H9 (cell line): Measurements from ENCODE around the gene RASGRF2. TPM values are rescaled to one million over a fixed set of nuclear protein-coding genes. Genes with fewer than 3 reads are reported as not detected.

ENCODE experiments used
- DNase-seq: peaks from one replicate; pipeline ENCODE4 v3.0.0-alpha.2; 2017
- H2AFZ ChIP-seq: one replicate; pipeline ENCODE4 v1.6.1; 2013; ENCODE audit warnings: mild to moderate bottlenecking, low read length, control low read depth, moderate library complexity
- H2AK5ac ChIP-seq: 2 replicates; pipeline ENCODE4 v1.6.1; 2013; ENCODE audit warnings: low read length, control low read depth, mixed read lengths; ENCODE audit not compliant: insufficient read length
- H2BK120ac ChIP-seq: one replicate; pipeline ENCODE4 v1.6.1; 2013; ENCODE audit warnings: low read depth, mild to moderate bottlenecking, low read length, control low read depth, inconsistent platforms; ENCODE audit not compliant: poor library complexity, severe bottlenecking
- H2BK12ac ChIP-seq: 2 replicates; pipeline ENCODE4 v1.6.1; 2013; ENCODE audit warnings: low read length, control low read depth, mixed read lengths, low read depth; ENCODE audit not compliant: insufficient read length
- H2BK15ac ChIP-seq: 2 replicates; pipeline ENCODE4 v1.6.1; 2013; ENCODE audit warnings: low read depth, low read length, control low read depth
- H2BK20ac ChIP-seq: one replicate; pipeline ENCODE4 v1.6.1; 2013; ENCODE audit warnings: low read depth, mild to moderate bottlenecking, low read length, control low read depth, inconsistent platforms; ENCODE audit not compliant: poor library complexity, severe bottlenecking
- H2BK5ac ChIP-seq: 2 replicates; pipeline ENCODE4 v1.6.1; 2013; ENCODE audit warnings: low read length, control low read depth, mixed read lengths; ENCODE audit not compliant: insufficient read length
- H3K14ac ChIP-seq: 2 replicates; pipeline ENCODE4 v1.6.1; 2013; ENCODE audit warnings: low read length, control low read depth; ENCODE audit not compliant: insufficient read depth
- H3K18ac ChIP-seq: 2 replicates; pipeline ENCODE4 v1.6.1; 2013; ENCODE audit warnings: low read depth, mild to moderate bottlenecking, mixed read lengths, low read length, control low read depth; ENCODE audit not compliant: insufficient read length
- H3K23ac ChIP-seq: 2 replicates; pipeline ENCODE4 v1.6.1; 2013; ENCODE audit warnings: low read length, control low read depth, mixed read lengths, low read depth; ENCODE audit not compliant: insufficient read length
- H3K23me2 ChIP-seq: 2 replicates; pipeline ENCODE4 v1.6.1; 2013; ENCODE audit warnings: low read depth, mild to moderate bottlenecking, mixed read lengths, low read length, control low read depth; ENCODE audit not compliant: insufficient read length, poor library complexity, severe bottlenecking
- H3K27ac ChIP-seq: 2 replicates; pipeline ENCODE4 v1.5.1; 2013; ENCODE audit warnings: low read length, control low read depth, mixed read lengths, low read depth; ENCODE audit not compliant: insufficient read length
- H3K27me3 ChIP-seq: 2 replicates; pipeline ENCODE4 v1.6.1; 2013; ENCODE audit warnings: low read length, control low read depth, inconsistent platforms; ENCODE audit not compliant: insufficient read depth
- H3K4ac ChIP-seq: 2 replicates; pipeline ENCODE4 v1.6.1; 2013; ENCODE audit warnings: low read depth, mild to moderate bottlenecking, control low read depth, inconsistent platforms, low read length, moderate library complexity
- H3K4me1 ChIP-seq: 2 replicates; pipeline ENCODE4 v1.6.1; 2013; ENCODE audit warnings: low read length, control low read depth, inconsistent platforms; ENCODE audit not compliant: insufficient read depth
- H3K4me2 ChIP-seq: 2 replicates; pipeline ENCODE4 v1.6.1; 2013; ENCODE audit warnings: low read length, control low read depth, mixed read lengths; ENCODE audit not compliant: insufficient read length, insufficient read depth
- H3K56ac ChIP-seq: 2 replicates; pipeline ENCODE4 v1.6.1; 2013; ENCODE audit warnings: low read depth, mild to moderate bottlenecking, mixed read lengths, low read length, control low read depth; ENCODE audit not compliant: insufficient read length
- H3K79me1 ChIP-seq: 2 replicates; pipeline ENCODE4 v1.6.1; 2013; ENCODE audit warnings: low read depth, mild to moderate bottlenecking, moderate library complexity, low read length, control low read depth, inconsistent platforms; ENCODE audit not compliant: insufficient read depth, poor library complexity, severe bottlenecking
- H3K79me2 ChIP-seq: 2 replicates; pipeline ENCODE4 v1.6.1; 2013; ENCODE audit warnings: low read length, control low read depth, inconsistent platforms; ENCODE audit not compliant: insufficient read depth
- H3K9ac ChIP-seq: 2 replicates; pipeline ENCODE4 v1.6.1; 2013; ENCODE audit warnings: low read length, control low read depth, mixed read lengths; ENCODE audit not compliant: insufficient read length; ENCODE audit errors: extremely low read depth
- H3K9me3 ChIP-seq: one replicate; pipeline ENCODE4 v1.6.1; 2013; ENCODE audit warnings: low read depth, low read length, inconsistent platforms; ENCODE audit not compliant: control insufficient read depth
- H3T11ph ChIP-seq: one replicate; pipeline ENCODE4 v1.6.1; 2013; ENCODE audit warnings: mild to moderate bottlenecking, low read length, control low read depth, inconsistent platforms
- H4K20me1 ChIP-seq: one replicate; pipeline ENCODE4 v1.6.1; 2013; ENCODE audit not compliant: control insufficient read depth, insufficient read length, insufficient read depth
- H4K5ac ChIP-seq: 2 replicates; pipeline ENCODE4 v1.6.1; 2013; ENCODE audit warnings: low read depth, mild to moderate bottlenecking, mixed read lengths, low read length, control low read depth; ENCODE audit not compliant: insufficient read length
- H4K8ac ChIP-seq: replicated peaks from 2 replicates; pipeline ENCODE4 v1.6.1; 2013; ENCODE audit warnings: low read length, control low read depth, mixed read lengths, low read depth; ENCODE audit not compliant: insufficient read length
- H4K91ac ChIP-seq: 2 replicates; pipeline ENCODE4 v1.6.1; 2013; ENCODE audit warnings: low read depth, mild to moderate bottlenecking, moderate library complexity, mixed read lengths, low read length, control low read depth; ENCODE audit not compliant: insufficient read length
- H3K27ac Mint-ChIP-seq, 3 experiments: 2 replicates in 2 of 3; 3 replicates in 1 of 3; pipeline ENCODE4 v1.8.0; 2020 to 2021; ENCODE audit warnings: mixed read lengths in 3 of 3, mild to moderate bottlenecking in 1 of 3, moderate library complexity in 1 of 3
- H3K27me3 Mint-ChIP-seq: 2 replicates; pipeline ENCODE4 v1.8.0; 2021; ENCODE audit warnings: low read depth, mild to moderate bottlenecking, moderate library complexity, mixed read lengths
- H3K36me3 Mint-ChIP-seq, 3 experiments: 2 replicates in 2 of 3; 3 replicates in 1 of 3; pipeline ENCODE4 v1.8.0; 2020 to 2021; ENCODE audit warnings: low read depth in 3 of 3, mixed read lengths in 3 of 3; ENCODE audit not compliant: insufficient read depth in 1 of 3
- H3K4me1 Mint-ChIP-seq, 2 experiments: 2 replicates each; pipeline ENCODE4 v1.8.0; 2020; ENCODE audit warnings: mixed read lengths in 2 of 2
- H3K4me3 Mint-ChIP-seq, 2 experiments: 2 replicates in 1 of 2; 3 replicates in 1 of 2; pipeline ENCODE4 v1.8.0; 2020 to 2021; ENCODE audit warnings: mild to moderate bottlenecking in 2 of 2, mixed read lengths in 2 of 2, moderate library complexity in 1 of 2
- H3K9me3 Mint-ChIP-seq, 2 experiments: 2 replicates in 1 of 2; 3 replicates in 1 of 2; pipeline ENCODE4 v1.8.0; 2020; ENCODE audit warnings: mild to moderate bottlenecking in 2 of 2, mixed read lengths in 2 of 2, moderate library complexity in 1 of 2
- WGBS: extraction: QIAGEN DNeasy Blood & Tissue Kit; methylation state at CpG from one replicate; pipeline ENCODE4 v1.1.7; 2013; ENCODE audit warnings: missing lambda C conversion rate, low lambda C conversion rate, mixed read lengths; ENCODE audit not compliant: insufficient read length; ENCODE audit errors: extremely low coverage; 5-methylcytosine and 5-hydroxymethylcytosine counted together
- total RNA-seq: library from RNA; stranded (reverse); gene quantifications from 2 replicates; pipeline ENCODE4 v1.2.1, GENCODE V29; 2021
- TF ChIP-seq, protein P1 (sequence below): fragments of 200-600 bp; sonication (generic); conservative IDR thresholded peaks from 3 replicates; pipeline ENCODE4 v1.8.0; 2021; ENCODE audit warnings: antibody characterized with exemption, mild to moderate bottlenecking

RASGRF2 gene
- total RNA-seq, 1 experiment from 2014 or later = 13.5 TPM

DNA sequence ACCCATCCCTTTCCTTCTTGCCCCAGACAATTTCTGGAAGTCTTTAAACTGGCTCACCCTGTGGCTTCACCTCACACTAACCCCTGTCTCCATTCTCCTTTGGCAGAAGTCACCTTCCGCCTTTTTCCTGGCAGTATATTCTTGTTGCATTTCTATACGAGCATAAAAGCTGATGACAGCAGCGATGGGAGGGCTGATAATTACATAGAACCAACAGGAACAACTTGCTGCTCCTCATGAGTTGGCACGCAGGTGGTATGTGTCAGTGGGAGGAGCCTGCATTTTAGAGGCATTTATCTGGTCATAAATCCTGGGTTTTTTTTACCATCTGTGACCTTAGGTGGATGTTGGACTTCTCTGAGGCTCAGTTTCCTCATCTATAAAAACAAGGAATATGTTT is 211.6 kb downstream of the RASGRF2 start:
- peak overlapping the region in 1 of 3 experiments; percentile 15; a peak in 1 of 7 replicates for H3K27ac Mint-ChIP-seq
- H3K9me3 Mint-ChIP-seq = no peaks in the 10 kb centered on the region; a peak in 1 of 5 replicates
- no peak overlapping the region for H3K27ac ChIP-seq

More for the DNA sequence above, 211.6 kb downstream of the RASGRF2 start:
- Histone ChIP-seq H3K4ac (no peak overlapping the region), H3K9ac (no peak overlapping the region), H2AFZ (no peak overlapping the region), H2BK15ac (no peak overlapping the region), H3K18ac (no peak overlapping the region), H3K9me3 (no peaks in the 10 kb centered on the region), H4K8ac (no peak overlapping the region), H3K79me2 (no peaks in the 10 kb centered on the region), H2BK20ac (no peak overlapping the region), H3K56ac (no peak overlapping the region), H4K5ac (no peak overlapping the region), H3K27me3 (no peaks in the 10 kb centered on the region), H3K23ac (no peak overlapping the region), H2BK120ac (no peak overlapping the region), H3T11ph (no peak overlapping the region), H3K14ac (no peak overlapping the region), H2BK5ac (no peak overlapping the region), H3K4me2 (no peak overlapping the region), H4K91ac (no peak overlapping the region), H2BK12ac (no peak overlapping the region), H3K23me2 (no peaks in the 10 kb centered on the region), H3K79me1 (no peaks in the 10 kb centered on the region), H4K20me1 (no peaks in the 10 kb centered on the region), H3K4me1 (no peaks in the 10 kb centered on the region; the same call in 1 of the 2 replicates), H2AK5ac (no peak overlapping the region)
- no CpG with 5 or more reads among the region's 4 CpGs for WGBS
- Mint-ChIP-seq H3K27me3 (no peaks in the 10 kb centered on the region), H3K36me3 (peaks cover 0 to 2% (median 0%) of the 10 kb centered on the region in 3 experiments; a peak in 1 of 7 replicates), H3K4me1 (0 out of 4 replicates have a peak, but pooled peaks cover 3 to 4% of the 10 kb centered on the region in 2 experiments), H3K4me3 (no peak overlapping the region)
- no peak for DNase-seq
- TF ChIP-seq, protein P1, sequence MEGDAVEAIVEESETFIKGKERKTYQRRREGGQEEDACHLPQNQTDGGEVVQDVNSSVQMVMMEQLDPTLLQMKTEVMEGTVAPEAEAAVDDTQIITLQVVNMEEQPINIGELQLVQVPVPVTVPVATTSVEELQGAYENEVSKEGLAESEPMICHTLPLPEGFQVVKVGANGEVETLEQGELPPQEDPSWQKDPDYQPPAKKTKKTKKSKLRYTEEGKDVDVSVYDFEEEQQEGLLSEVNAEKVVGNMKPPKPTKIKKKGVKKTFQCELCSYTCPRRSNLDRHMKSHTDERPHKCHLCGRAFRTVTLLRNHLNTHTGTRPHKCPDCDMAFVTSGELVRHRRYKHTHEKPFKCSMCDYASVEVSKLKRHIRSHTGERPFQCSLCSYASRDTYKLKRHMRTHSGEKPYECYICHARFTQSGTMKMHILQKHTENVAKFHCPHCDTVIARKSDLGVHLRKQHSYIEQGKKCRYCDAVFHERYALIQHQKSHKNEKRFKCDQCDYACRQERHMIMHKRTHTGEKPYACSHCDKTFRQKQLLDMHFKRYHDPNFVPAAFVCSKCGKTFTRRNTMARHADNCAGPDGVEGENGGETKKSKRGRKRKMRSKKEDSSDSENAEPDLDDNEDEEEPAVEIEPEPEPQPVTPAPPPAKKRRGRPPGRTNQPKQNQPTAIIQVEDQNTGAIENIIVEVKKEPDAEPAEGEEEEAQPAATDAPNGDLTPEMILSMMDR = no peak
